Fibroblast of gingiva (primary cell): Measurements from ENCODE around the gene ACO2.
A peak's percentile ranks its signal among the peaks of the same experiment; 100 is the strongest.
"Not testable (repeated sequence)": the region's sequence is repeated elsewhere in the genome, so short reads cannot be mapped to it uniquely, and the experiment has no call there.

Experiments
- DNase-seq: peaks from one replicate; pipeline ENCODE4 v3.0.0-alpha.2; 2011; ENCODE audit warnings: low read depth

The ACO2 gene

DNA sequence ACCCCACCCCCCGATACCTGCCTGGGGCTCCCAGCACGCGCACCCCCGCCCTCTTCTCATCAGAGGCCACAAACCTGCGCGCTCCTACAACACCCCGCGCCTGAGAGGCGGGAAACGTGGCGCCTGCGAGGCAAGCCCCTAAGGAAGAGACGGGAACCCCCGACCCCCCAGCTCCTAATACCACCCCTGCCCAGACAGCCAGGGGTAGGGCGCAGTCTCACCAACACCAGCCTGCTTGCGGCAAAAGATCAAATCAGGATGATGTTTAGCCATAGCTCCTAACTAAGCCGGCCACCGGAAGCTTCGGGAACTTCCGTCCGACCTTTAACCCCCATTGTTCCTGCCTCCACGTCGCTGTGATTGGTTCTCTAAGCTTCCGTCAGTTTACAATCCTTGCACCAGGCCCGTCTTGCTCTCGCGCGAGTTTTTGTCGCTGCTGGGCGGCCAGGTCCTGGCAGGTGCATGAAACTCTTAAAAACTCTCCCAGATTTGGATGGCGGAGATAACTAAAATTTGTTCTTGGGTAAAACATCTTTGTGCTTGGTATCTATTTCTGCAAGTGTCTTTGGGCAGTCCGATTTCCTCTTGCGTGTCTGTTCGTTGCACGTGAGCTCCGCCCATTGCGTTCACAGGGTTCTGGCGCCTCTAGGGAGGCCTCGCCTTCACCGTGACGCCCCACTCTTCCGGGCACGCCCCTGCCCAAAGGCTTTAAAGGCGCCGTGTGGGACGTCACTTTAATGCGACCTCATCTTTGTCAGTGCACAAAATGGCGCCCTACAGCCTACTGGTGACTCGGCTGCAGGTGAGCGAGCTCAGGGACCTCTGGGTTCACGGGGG is at the start of gene ACO2, which contains the start of gene PHF5A:
Gene ACO2, plus strand, starts transcription at position 737 of the 837 bp plus-strand sequence. Its CDS starts 30 bp downstream, at position 767.
Gene PHF5A, minus strand, starts transcription at position 312 of the 837 bp plus-strand sequence. Its CDS starts 39 bp downstream, at position 273.
- peak; percentile 99 for DNase-seq

DNA sequence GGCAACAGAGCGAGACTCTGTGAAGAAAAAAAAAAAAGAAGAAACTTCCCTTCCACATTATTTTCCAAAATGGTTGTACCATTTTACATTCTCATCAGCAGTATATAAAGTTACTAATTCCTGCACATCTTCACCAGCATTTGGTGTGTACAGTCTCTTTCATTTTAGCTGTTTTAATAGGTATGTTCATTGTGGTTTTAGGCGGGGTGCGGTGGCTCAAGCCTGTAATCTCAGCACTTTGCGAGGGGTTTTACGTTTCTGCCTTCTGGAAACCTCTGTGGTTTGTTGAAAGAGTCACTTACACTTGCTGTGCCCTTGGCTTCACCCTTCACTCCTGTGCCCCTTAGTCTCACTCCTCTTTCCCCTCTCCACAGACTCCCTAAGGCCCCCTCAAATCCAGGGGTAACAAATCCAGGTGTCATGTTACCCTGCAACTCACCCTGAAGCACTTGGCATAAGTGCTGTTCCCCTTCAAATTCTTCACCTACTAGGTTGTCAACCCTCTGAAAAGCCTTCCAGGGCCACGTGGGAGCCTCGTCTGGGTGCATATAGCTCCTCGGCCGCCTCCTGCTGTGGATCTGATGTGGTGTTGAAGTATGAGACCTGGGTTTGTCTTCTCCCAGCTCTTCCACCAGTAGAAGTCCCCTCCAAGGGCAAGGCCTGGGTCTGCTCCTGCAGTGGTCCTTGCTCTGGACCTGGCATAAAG is 43.1 kb upstream of the ACO2 start:
- DNase-seq, result no peak

DNA sequence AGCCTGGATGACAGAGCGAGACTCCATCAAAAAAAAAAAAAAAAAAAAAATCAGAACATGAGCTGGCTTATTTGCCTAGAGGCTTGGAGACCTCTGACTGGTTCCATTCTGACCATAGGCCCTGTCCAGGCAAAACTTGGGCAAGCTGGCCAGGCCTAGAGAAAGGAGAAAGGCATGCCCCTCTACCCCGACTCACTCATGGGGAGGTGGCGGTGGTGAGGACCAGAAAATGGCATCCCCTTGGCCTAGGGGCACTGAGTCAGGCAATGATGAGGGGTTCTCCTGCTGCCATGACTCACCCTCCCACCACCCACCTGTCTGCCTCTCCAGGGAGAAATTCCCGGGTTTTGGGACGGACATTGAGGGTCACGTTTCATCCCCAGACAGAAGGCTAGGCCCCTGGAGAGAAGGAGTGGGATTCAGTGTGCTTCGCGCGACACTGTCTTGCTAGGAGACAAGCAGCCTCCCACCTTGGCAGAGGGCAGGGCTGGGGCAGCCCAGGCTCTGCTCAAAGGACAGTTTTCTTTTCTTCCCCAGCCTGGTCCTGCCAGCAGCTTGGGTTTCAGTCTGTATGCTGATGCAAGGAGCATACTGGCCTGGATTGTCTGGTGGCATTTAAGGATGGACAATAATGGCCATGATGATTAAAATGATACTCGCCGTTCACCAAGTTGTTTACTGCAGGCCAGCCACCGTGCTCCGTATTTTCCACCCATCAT is 39.5 kb upstream of the ACO2 start:
- no peak for DNase-seq

DNA sequence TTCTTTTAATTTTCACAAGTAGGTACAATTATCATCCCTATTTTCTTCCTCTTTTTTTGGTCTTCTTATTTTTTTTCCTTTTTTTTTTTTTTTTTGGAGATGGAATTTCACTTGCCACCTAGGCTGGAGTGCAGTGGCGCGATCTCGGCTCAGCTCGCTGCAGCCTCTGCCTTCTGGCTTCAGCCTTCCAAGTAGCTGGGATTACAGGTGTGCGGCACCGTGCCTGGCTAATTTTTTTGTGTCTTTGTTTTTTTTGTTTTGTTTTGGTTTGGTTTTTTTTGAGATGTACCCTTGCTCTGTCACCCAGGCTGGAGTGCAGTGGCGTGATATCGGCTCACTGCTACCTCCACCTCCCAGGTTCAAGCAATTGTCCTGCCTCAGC is 39.0 kb upstream of the ACO2 start:
- no peak for DNase-seq

DNA sequence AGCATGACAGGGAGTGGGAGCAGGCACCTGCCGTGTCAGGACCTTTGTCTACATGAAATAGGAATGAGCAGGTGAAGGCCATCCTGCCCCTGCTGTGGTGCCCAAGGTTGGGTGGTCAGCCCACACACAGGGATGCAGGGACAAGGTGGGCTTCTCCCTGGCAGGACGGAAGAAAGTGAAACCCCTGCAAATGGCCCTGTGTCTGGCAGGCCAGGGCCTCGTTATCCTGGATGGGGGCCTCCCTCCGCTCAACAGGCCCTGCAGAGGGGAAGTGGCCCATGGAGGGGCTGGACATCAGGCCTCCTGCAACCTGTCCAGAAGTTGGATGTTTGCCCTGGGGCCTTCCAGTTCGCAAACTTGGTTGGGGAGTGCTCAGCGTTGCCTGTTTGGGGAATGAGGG is 37.3 kb upstream of the ACO2 start:
- no peak for DNase-seq

GRCh38 chr22:41433480-41433879 is 35.4 kb upstream of the ACO2 start:
- peak; percentile 74 for DNase-seq

DNA sequence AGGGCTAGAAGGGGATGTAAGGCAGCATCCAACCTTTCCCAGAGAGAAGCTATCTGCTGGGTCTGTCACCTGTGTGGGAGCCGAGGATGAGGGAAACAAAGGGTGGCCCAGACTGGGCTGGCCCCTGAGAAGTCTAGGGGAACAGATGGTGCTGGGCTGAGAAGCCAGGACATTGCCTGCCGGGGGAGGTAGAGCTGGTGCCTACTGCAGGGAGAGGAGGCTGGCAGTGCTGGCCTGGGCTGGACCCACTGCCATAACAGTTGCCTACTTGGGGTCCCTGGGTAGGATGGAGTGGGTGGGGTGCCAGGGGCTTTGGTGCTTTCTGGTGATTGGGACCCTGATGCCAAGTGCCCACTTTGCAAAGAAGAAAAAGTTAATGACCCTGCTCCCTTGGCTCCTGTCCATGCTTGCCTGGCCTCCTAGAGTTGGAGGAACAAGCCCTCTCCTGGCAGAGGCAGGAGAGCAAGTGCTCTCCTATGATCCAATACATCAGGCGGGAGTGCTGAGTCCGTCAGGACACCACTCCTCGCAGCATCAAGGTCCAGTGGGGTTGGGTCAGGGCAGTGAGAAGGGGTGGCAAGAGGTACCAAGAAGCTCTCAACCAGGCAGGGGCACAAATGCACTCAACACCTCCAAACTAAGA is 34.4 kb upstream of the ACO2 start:
- DNase-seq, result not testable (repeated sequence)

DNA sequence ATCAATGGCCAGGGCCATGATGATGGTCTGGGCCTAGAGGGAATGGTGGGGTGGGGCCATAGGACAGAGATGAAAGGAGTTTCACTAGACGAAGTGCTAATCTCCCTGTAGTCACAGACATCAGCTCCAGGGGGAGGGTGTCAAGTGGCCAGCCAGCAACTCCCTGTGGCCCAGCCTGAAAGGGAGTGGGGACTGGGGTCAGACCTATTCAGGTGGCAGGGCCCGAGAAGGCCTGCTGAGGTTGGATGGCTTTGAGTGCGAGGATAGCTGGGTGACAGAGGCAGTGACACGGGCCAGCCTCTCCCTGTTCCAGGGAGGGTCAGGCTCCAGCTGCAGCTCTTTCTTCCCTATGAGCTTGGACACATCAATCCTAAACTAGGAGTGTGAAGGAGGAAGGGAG is 33.4 kb upstream of the ACO2 start:
- no peak for DNase-seq

- DNase-seq, result no peak
These were observed 32.4 kb upstream of the ACO2 start for GRCh38 chr22:41436322-41437113.

- DNase-seq, result no peak
These were observed 31.7 kb upstream of the ACO2 start for GRCh38 chr22:41437198-41437597.

DNA sequence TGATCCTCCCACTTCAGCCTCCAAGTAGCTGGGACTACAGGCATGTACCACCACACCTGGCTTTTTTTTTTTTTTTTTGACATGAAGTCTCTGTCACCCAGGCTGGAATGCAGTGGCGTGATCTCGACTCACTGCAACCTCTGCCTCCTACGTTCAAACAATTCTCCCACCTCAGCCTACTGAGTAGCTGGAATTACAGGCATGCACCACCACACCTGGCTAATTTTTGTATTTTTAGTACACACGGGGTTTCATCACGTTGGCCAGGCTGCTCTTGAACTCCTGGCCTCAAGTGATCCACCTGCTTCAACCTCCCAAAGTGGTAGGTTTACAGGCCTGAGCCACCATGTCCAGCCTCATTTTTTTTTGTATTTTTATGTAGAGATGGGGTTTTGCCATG is 28.4 kb upstream of the ACO2 start:
- DNase-seq, result not testable (repeated sequence)

DNA sequence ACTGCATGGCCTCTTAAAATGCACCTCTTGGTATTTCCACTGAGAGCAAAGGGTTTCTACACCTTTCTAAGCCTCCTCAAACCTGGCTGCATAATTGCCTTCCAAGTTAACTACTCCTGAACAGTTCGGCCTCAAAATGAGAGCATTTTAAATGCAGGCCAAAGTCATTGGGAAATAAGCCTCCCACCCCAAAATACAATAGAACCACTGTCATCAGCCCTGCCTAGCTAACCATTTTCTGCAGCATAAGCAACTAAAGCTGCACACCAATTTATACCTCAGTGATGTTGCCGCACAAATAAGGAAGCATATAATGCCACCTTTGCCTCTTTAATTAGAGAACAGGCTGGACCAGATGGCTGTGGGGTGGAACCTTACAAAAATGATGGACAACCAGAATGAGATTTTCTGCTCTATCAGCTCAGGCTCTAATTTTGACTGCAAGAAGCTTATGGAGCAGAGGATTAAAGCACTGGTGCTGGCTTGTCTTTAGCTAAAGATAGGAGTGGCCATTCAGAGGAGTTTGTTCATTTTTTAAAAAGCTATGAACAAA is 26.6 kb upstream of the ACO2 start:
- no peak for DNase-seq

GRCh38 chr22:41444360-41445128 is 24.4 kb upstream of the ACO2 start:
- DNase-seq, result peak; percentile 94

DNA sequence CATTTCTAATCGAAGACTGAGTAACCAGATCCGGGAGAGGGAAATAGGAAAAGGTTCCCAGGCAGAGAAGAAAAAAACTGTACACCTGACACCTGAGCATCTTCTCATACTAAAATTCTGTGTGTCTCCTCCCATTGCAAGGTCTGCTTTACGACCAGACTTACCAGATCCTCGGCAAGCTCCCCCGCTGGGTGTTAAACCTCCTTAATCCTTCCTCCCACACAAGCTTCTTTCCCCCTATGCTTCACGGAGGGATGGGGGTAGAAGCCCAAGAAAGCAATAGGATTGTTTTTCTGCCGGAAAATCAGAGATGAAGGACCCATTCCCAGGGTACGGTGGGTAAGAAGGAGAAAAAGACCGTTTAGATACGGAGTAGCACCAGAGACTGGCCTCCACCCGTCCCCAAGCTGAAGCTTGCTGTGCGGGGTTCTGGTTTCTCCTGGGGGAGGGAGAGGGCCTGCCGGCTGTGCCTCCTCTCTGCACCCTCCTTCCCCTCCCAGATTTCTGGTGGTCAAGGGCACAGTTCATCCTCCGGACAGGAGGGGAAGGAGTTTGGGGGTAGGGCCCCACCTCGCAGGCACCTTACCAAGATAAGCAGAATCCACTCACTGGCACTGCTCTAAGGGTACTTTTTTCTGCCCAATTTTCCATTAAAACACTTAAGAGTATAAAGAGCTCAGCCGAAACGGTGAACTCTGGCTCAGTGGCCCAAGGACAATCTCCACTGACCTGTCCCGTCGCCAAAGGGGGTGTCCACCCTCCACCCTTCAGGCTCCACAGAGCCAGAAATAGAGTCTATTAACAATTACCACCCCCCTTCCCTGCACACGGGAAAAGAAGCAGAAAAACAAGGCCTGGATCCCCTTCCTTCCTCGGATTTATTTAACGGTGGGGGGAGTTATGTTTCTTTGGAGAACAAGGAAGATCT is 23.5 kb upstream of the ACO2 start:
- DNase-seq, result no peak

GRCh38 chr22:41446057-41446501 is 22.8 kb upstream of the ACO2 start:
- DNase-seq, result no peak

DNA sequence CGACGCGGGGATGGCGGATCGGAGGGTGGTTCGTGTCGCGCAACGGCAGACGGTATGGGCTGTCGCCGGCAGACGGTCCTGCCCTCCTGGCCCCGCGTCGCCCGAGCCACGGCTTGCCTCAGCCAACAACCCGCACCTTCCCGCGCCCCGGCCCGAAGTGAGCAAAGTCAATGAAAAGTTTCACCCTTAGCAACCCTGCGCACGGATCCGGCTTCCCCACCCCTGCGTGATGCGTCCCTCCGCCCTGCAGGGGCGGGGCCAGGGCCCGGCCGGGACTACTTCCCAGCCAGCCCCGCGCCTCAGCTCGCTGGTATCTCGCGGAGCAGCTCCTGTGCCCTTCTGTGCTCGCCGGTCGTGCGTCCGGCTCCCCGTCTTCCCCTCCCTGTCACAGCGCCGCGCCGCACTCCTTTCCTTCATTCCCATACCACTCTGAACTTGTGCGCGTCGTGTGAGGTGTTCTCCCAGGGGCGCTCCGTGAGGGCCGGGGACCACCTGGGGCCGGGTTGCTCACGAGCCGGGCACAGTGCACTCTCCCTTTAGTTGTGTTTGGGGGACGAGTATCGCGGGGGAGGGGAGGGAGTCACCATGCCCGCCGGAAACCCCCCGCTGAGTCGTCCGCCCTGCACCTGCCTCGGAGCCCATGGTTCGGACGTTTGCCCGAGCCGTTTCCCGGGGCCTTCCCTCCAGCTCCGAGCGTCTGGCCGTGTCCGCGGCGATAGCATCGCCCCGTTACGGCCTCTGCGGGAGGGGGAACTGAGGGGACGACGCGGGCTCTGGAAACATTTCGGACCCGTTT is 22.1 kb upstream of the ACO2 start, which contains the start of gene TOB2:
Gene TOB2, minus strand, starts transcription at position 163 of the 796 bp plus-strand sequence. CDS start 9,456 bp downstream, outside the sequence.
- peak; percentile 98 for DNase-seq

DNA sequence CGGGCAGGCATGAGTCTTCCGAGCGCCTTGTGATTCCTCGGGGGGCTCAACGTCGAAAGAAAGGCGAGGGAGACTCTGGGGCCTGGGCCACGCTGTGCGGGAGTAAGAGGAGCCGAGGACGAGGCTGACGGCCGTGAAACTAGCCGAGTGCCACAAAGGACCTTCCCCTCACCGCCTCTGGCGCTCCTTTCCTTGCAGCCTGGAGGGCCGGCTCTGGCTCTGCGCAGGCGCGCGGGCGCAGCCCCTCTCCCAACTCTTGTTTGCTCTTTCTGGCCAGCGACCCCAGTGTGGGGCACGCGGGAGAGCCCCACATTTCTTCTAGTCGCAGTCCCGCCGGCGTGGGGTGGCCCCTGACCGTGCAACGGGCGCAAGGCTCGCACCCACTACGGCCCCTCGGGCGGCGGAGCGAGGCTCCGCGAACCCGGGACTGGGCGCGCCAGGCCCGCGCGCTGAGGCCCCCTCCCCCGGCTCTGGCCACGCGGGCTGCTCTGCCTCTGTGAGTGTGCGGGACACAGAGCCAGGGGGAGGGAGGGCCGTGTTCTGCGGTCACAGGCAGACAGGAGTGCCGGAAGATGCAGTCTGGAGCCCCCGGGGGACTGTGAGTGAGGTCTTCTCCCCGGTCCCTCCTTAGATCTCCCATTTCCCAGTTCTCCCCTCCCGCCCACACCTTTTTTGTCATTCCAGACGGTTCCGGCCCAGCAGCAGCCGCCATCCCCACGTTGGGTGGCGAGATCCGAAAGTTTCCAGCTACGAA is 21.3 kb upstream of the ACO2 start:
- DNase-seq, result peak; percentile 70
